Measurements from ENCODE around the gene DDX1. TPM values are rescaled to one million over a fixed set of nuclear protein-coding genes. Genes with fewer than 3 reads are reported as not detected.

Gene DDX1
- total RNA-seq, 2 experiments from 2014 or later = 42.7 to 91.8 TPM

GRCh38 chr2:15657759-15658158, 66.1 kb downstream of the DDX1 start:
- H3K4me1 ChIP-seq (ENCODE audit: insufficient read depth, low read length, poor library complexity, severe bottlenecking) = no peaks in the 10 kb centered on the region
- no peak overlapping the region for H3K27ac ChIP-seq (ENCODE audit: low read depth, low read length, poor library complexity, severe bottlenecking)
- ChIA-PET CTCF (ENCODE audit: unreplicated experiment) (no interaction called here), POLR2A (no interaction called here)
- no peak overlapping the region for H3K4me2 ChIP-seq (ENCODE audit: low read length)
- no peaks in the 10 kb centered on the region for H3K9me3 ChIP-seq (ENCODE audit: low read length)
- intact Hi-C loops (cut with micrococcal nuclease; ENCODE audit: unreplicated experiment) = no loop called here
- no peaks in the 10 kb centered on the region for H3K36me3 ChIP-seq (ENCODE audit: insufficient read depth, low read length)
- no peak overlapping the region for H2AFZ ChIP-seq (ENCODE audit: low read length)
- no peaks in the 10 kb centered on the region for H3K79me2 ChIP-seq (ENCODE audit: insufficient read depth, low read depth, low read length)
- TF ChIP-seq CTCF (conservative IDR thresholded peaks at IDR 0.05; ENCODE audit: low read length) (no peak), EZH2phosphoT487 (IDR thresholded peaks at IDR 0.05; ENCODE audit: borderline replicate concordance, low read depth, low read length) (no peak)
- no peaks in the 10 kb centered on the region for H3K9me2 ChIP-seq (ENCODE audit: insufficient read depth, low read length)
- no peak for DNase-seq (ENCODE audit: low spot score)
- no peaks in the 10 kb centered on the region for H4K20me1 ChIP-seq (ENCODE audit: insufficient read depth, low read length)
- BruUV-seq (replicated peaks) = no TSS peak
- no peak overlapping the region for H3K4me3 ChIP-seq (ENCODE audit: low read depth, low read length, poor library complexity, severe bottlenecking)

GRCh38 chr2:15658911-15659310, 67.2 kb downstream of the DDX1 start:
- no peaks in the 10 kb centered on the region for H3K36me3 ChIP-seq (ENCODE audit: insufficient read depth, low read length)
- POLR2A ChIA-PET = no interaction called here
- no TSS peak for BruUV-seq (replicated peaks)
- no peaks in the 10 kb centered on the region for H3K9me3 ChIP-seq (ENCODE audit: low read length)
- H3K27ac ChIP-seq (ENCODE audit: low read depth, low read length, poor library complexity, severe bottlenecking) = no peak overlapping the region
- no peak overlapping the region for H2AFZ ChIP-seq (ENCODE audit: low read length)
- no peaks in the 10 kb centered on the region for H3K79me2 ChIP-seq (ENCODE audit: insufficient read depth, low read depth, low read length)
- TF ChIP-seq EZH2phosphoT487 (IDR thresholded peaks at IDR 0.05; ENCODE audit: borderline replicate concordance, low read depth, low read length) (no peak), CTCF (conservative IDR thresholded peaks at IDR 0.05; ENCODE audit: low read length) (no peak)
- intact Hi-C loops (cut with micrococcal nuclease; ENCODE audit: unreplicated experiment) = no loop called here
- no peaks in the 10 kb centered on the region for H3K9me2 ChIP-seq (ENCODE audit: insufficient read depth, low read length)
- H3K4me2 ChIP-seq (ENCODE audit: low read length) = no peak overlapping the region
- DNase-seq (ENCODE audit: low spot score) = no peak
- H3K4me1 ChIP-seq (ENCODE audit: insufficient read depth, low read length, poor library complexity, severe bottlenecking) = no peaks in the 10 kb centered on the region
- H3K4me3 ChIP-seq (ENCODE audit: low read depth, low read length, poor library complexity, severe bottlenecking) = no peak overlapping the region
- no peaks in the 10 kb centered on the region for H4K20me1 ChIP-seq (ENCODE audit: insufficient read depth, low read length)
- CTCF ChIA-PET (ENCODE audit: unreplicated experiment) = interaction anchor here (0.6 kb wide), 1 partner anchor 1021 kb away, joined by 3 read pairs; no protein-coding TSS in a partner anchor

GRCh38 chr2:15660491-15661294, 69.0 kb downstream of the DDX1 start:
- no peaks in the 10 kb centered on the region for H3K9me3 ChIP-seq (ENCODE audit: low read length)
- no TSS peak for BruUV-seq (replicated peaks)
- DNase-seq (ENCODE audit: low spot score) = no peak
- no peak overlapping the region for H3K4me2 ChIP-seq (ENCODE audit: low read length)
- no peaks in the 10 kb centered on the region for H3K36me3 ChIP-seq (ENCODE audit: insufficient read depth, low read length)
- intact Hi-C loops (cut with micrococcal nuclease; ENCODE audit: unreplicated experiment) = no loop called here
- no peaks in the 10 kb centered on the region for H4K20me1 ChIP-seq (ENCODE audit: insufficient read depth, low read length)
- H3K4me1 ChIP-seq (ENCODE audit: insufficient read depth, low read length, poor library complexity, severe bottlenecking) = no peaks in the 10 kb centered on the region
- no peak overlapping the region for H3K4me3 ChIP-seq (ENCODE audit: low read depth, low read length, poor library complexity, severe bottlenecking)
- no peak for TF ChIP-seq EZH2phosphoT487 (IDR thresholded peaks at IDR 0.05; ENCODE audit: borderline replicate concordance, low read depth, low read length)
- TF ChIP-seq CTCF (conservative IDR thresholded peaks at IDR 0.05; ENCODE audit: low read length) = no peak
- H3K27ac ChIP-seq (ENCODE audit: low read depth, low read length, poor library complexity, severe bottlenecking) = no peak overlapping the region
- no peak overlapping the region for H2AFZ ChIP-seq (ENCODE audit: low read length)
- POLR2A ChIA-PET = no interaction called here
- H3K9me2 ChIP-seq (ENCODE audit: insufficient read depth, low read length) = no peaks in the 10 kb centered on the region
- CTCF ChIA-PET (ENCODE audit: unreplicated experiment) = no interaction called here
- no peaks in the 10 kb centered on the region for H3K79me2 ChIP-seq (ENCODE audit: insufficient read depth, low read depth, low read length)
